ENCODE data around the gene BPGM. TPM values are rescaled to one million over a fixed set of nuclear protein-coding genes. Genes with fewer than 3 reads are reported as not detected.
"Not testable (repeated sequence)": the region's sequence is repeated elsewhere in the genome, so short reads cannot be mapped to it uniquely, and the experiment has no call there.

BPGM gene
- total RNA-seq, 2 experiments from 2014 or later: 23.7 to 24.9 TPM

DNA sequence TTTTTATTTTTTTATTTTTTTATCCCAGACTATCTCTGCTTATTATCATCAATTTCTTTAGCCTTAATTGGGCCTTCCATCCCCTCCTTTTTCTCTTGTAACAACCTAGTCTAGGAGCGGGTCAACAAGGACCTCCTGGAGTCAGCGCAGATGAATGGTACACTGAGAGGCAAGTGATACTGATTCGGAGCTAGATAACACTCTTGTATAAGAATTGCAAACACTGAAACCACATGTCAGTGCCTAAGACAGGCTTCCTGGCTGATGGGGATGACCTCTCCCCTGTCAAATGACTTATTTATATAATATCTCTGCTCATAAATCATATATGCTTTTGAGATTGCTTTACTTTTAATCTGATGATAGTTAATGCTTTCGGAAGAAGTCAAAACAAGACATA is 22.7 kb downstream of the BPGM start:
- ChIA-PET CTCF (interaction anchor here (1.1 to 2.5 kb wide), 4 partner anchors 8 to 45 kb away, joined by 3 to 8 read pairs (median 7); partner anchors contain the start of gene BPGM), POLR2A (no interaction called here)
- peaks cover 25% of the 10 kb centered on the region for H3K36me3 Mint-ChIP-seq
- H3K9me3 Mint-ChIP-seq: peaks cover 13% of the 10 kb centered on the region
- intact Hi-C loops (cut with micrococcal nuclease): loop anchor here (1.0 to 5.0 kb wide), 3 partner anchors 23 to 55 kb away; partner anchors contain the start of gene BPGM
- no peaks in the 10 kb centered on the region for H3K27me3 Mint-ChIP-seq
- H3K4me3 Mint-ChIP-seq: peak overlapping the region; percentile 27
- H3K27ac Mint-ChIP-seq: peak overlapping the region; percentile 74
- DNase-seq: no peak
- H3K4me1 Mint-ChIP-seq (ENCODE audit: low read depth): peaks cover 51% of the 10 kb centered on the region

GRCh38 chr7:134669845-134670373 is 23.3 kb downstream of the BPGM start:
- intact Hi-C loops (cut with micrococcal nuclease): loop anchor here (1.0 to 5.0 kb wide), 3 partner anchors 24 to 56 kb away; partner anchors contain the start of gene BPGM
- H3K9me3 Mint-ChIP-seq: peaks cover 10% of the 10 kb centered on the region
- H3K4me3 Mint-ChIP-seq: peak overlapping the region; percentile 27
- DNase-seq: peak; percentile 87
- H3K27me3 Mint-ChIP-seq: no peaks in the 10 kb centered on the region
- ChIA-PET POLR2A (no interaction called here), CTCF (interaction anchor here (0.6 to 2.5 kb wide), 4 partner anchors 9 to 38 kb away, joined by 3 to 8 read pairs (median 7); partner anchors contain the start of gene BPGM)
- H3K27ac Mint-ChIP-seq: peak overlapping the region; percentile 74
- H3K4me1 Mint-ChIP-seq (ENCODE audit: low read depth): peaks cover 48% of the 10 kb centered on the region
- peaks cover 24% of the 10 kb centered on the region for H3K36me3 Mint-ChIP-seq

DNA sequence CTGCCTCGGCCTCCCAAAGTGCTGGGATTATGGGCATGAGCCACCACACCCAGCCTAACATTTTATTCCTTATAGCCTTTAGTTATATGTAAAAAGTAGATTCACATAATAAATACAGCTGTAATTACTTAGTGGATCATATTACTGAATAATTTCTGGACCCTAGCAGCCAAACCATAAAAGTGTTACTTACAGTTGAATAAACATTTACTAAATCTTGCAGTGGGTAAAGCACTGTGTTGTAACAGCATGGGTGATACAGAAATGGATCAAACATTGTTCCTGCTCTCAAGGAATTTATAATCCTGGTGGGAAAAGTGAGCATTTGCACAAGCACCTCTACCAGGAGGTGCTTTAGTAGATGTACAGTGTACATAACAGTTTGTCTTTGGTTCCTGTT is 25.0 kb downstream of the BPGM start:
- DNase-seq: no peak
- H3K4me1 Mint-ChIP-seq (ENCODE audit: low read depth): peaks cover 45% of the 10 kb centered on the region
- H3K9me3 Mint-ChIP-seq: peaks cover 8% of the 10 kb centered on the region
- no peaks in the 10 kb centered on the region for H3K27me3 Mint-ChIP-seq
- no peak overlapping the region for H3K27ac Mint-ChIP-seq
- POLR2A ChIA-PET: interaction anchor here (1.2 kb wide), 1 partner anchor 26 kb away, joined by 3 read pairs; no protein-coding TSS in a partner anchor
- CTCF ChIA-PET: no interaction called here
- H3K4me3 Mint-ChIP-seq: no peak overlapping the region
- intact Hi-C loops (cut with micrococcal nuclease): no loop called here
- H3K36me3 Mint-ChIP-seq: peaks cover 20% of the 10 kb centered on the region

DNA sequence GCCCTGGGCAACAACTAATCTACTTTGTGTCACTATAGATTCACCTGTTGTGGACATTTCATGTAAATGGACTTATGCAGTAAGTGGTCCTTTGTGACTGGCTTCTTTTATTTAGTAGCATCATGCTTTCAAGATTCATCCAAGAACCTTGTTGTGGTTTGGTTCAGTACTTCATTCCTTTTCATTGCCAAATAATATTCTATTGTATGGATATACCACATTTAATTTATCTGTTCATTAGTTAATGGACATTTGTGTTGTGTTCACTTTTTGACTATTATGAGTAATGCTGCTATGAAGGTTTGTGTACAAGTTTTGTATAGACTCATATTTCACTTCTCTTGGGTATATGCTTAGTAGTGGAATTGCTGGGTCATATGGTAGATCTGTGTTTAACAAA is 27.8 kb downstream of the BPGM start:
- Mint-ChIP-seq H3K4me3 (no peak overlapping the region), H3K36me3 (peaks cover 24% of the 10 kb centered on the region), H3K9me3 (peaks cover 8% of the 10 kb centered on the region), H3K27me3 (no peaks in the 10 kb centered on the region), H3K27ac (no peak overlapping the region), H3K4me1 (ENCODE audit: low read depth) (peaks cover 31% of the 10 kb centered on the region)
- intact Hi-C loops (cut with micrococcal nuclease): no loop called here
- ChIA-PET POLR2A (no interaction called here), CTCF (no interaction called here)
- no peak for DNase-seq

- peaks cover 34% of the 10 kb centered on the region for H3K36me3 Mint-ChIP-seq
- intact Hi-C loops (cut with micrococcal nuclease): no loop called here
- H3K4me3 Mint-ChIP-seq: no peak overlapping the region
- peaks cover 18% of the 10 kb centered on the region for H3K4me1 Mint-ChIP-seq (ENCODE audit: low read depth)
- CTCF ChIA-PET: interaction anchor here (1.1 to 1.8 kb wide), 3 partner anchors 26 to 78 kb away, joined by 4 read pairs; no protein-coding TSS in a partner anchor
- no peak overlapping the region for H3K27ac Mint-ChIP-seq
- no peaks in the 10 kb centered on the region for H3K27me3 Mint-ChIP-seq
- peaks cover 8% of the 10 kb centered on the region for H3K9me3 Mint-ChIP-seq
- DNase-seq: no peak
- POLR2A ChIA-PET: no interaction called here
These were observed 30.1 kb downstream of the BPGM start for GRCh38 chr7:134676743-134677142.

DNA sequence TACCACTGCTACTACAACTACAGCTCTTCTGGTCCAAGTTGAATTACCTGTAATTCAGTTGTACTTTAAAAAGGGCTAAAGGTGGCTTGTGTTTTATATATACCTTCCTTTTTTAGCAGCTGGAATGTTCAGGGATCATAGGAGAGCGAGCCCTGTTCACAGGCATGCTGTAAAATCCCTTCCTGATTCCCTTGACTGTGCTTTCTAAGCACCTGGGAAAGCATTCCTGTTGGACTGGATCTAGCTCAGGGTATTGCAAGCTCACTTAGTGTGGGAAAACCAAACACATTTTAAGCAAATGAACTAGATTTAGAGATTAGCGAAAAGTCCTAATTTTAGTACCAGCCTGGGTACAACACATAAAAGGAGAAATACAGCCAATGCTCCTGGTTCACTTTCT is 31.5 kb downstream of the BPGM start:
- ChIA-PET POLR2A (no interaction called here), CTCF (interaction anchor here (0.8 to 2.2 kb wide), 6 partner anchors 12 to 165 kb away, joined by 3 to 9 read pairs (median 3); no protein-coding TSS in a partner anchor)
- H3K9me3 Mint-ChIP-seq: peaks cover 7% of the 10 kb centered on the region
- H3K4me1 Mint-ChIP-seq (ENCODE audit: low read depth): peaks cover 15% of the 10 kb centered on the region
- DNase-seq: no peak
- no peaks in the 10 kb centered on the region for H3K27me3 Mint-ChIP-seq
- H3K36me3 Mint-ChIP-seq: peaks cover 31% of the 10 kb centered on the region
- no peak overlapping the region for H3K27ac Mint-ChIP-seq
- intact Hi-C loops (cut with micrococcal nuclease): no loop called here
- no peak overlapping the region for H3K4me3 Mint-ChIP-seq

DNA sequence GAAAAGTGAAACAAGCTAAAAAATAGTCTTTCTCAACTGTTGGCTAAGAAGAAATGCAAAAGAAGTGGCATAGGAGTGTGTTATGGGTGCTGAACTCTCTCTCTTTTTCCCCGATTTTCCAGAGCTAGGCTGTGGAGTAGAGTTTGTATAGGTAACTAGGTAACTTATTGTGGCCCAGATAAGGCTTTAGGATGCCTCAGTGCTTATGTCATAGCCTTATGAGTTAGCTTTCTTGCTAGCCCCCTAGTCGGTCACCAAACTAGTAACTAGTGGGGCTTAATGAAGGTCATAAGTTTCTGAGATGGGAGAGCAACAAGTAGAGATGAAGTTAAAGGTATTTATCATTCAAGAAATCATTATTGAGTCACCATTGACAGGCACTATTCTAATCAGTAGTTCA is 32.4 kb downstream of the BPGM start:
- Mint-ChIP-seq H3K4me3 (no peak overlapping the region), H3K9me3 (peaks cover 3% of the 10 kb centered on the region), H3K4me1 (ENCODE audit: low read depth) (peaks cover 15% of the 10 kb centered on the region), H3K27ac (no peak overlapping the region), H3K36me3 (peaks cover 25% of the 10 kb centered on the region), H3K27me3 (no peaks in the 10 kb centered on the region)
- intact Hi-C loops (cut with micrococcal nuclease): no loop called here
- DNase-seq: no peak
- ChIA-PET POLR2A (no interaction called here), CTCF (interaction anchor here (1.1 to 2.2 kb wide), 3 partner anchors 11 to 33 kb away, joined by 3 to 9 read pairs (median 3); no protein-coding TSS in a partner anchor)

GRCh38 chr7:134684165-134684564 is 37.5 kb downstream of the BPGM start:
- ChIA-PET POLR2A (no interaction called here), CTCF (interaction anchor here (0.6 to 1.2 kb wide), 3 partner anchors 28 to 270 kb away, joined by 3 read pairs; no protein-coding TSS in a partner anchor)
- H3K4me3 Mint-ChIP-seq: no peak overlapping the region
- H3K4me1 Mint-ChIP-seq (ENCODE audit: low read depth): peaks cover 2% of the 10 kb centered on the region
- H3K27ac Mint-ChIP-seq: no peak overlapping the region
- DNase-seq: no peak
- H3K36me3 Mint-ChIP-seq: peaks cover 12% of the 10 kb centered on the region
- intact Hi-C loops (cut with micrococcal nuclease): no loop called here
- H3K9me3 Mint-ChIP-seq: no peaks in the 10 kb centered on the region
- no peaks in the 10 kb centered on the region for H3K27me3 Mint-ChIP-seq

GRCh38 chr7:134685250-134685649 is 38.6 kb downstream of the BPGM start:
- Mint-ChIP-seq H3K9me3 (no peaks in the 10 kb centered on the region), H3K4me3 (no peak overlapping the region), H3K4me1 (ENCODE audit: low read depth) (no peaks in the 10 kb centered on the region), H3K27ac (no peak overlapping the region), H3K36me3 (peaks cover 5% of the 10 kb centered on the region), H3K27me3 (no peaks in the 10 kb centered on the region)
- ChIA-PET CTCF (interaction anchor here (0.9 to 2.2 kb wide), 2 partner anchors 52 to 269 kb away, joined by 3 to 7 read pairs; no protein-coding TSS in a partner anchor), POLR2A (no interaction called here)
- intact Hi-C loops (cut with micrococcal nuclease): no loop called here
- DNase-seq: no peak

- CTCF ChIA-PET: interaction anchor here (0.7 to 2.2 kb wide), 9 partner anchors 11 to 268 kb away, joined by 3 to 7 read pairs (median 3); no protein-coding TSS in a partner anchor
- Mint-ChIP-seq H3K4me1 (ENCODE audit: low read depth) (no peaks in the 10 kb centered on the region), H3K9me3 (no peaks in the 10 kb centered on the region), H3K27ac (no peak overlapping the region), H3K4me3 (no peak overlapping the region), H3K27me3 (no peaks in the 10 kb centered on the region), H3K36me3 (no peaks in the 10 kb centered on the region)
- intact Hi-C loops (cut with micrococcal nuclease): no loop called here
- POLR2A ChIA-PET: no interaction called here
- DNase-seq: no peak
These were observed 40.1 kb downstream of the BPGM start for GRCh38 chr7:134686786-134687185.

- DNase-seq; H3K27me3 Mint-ChIP-seq; H3K27ac Mint-ChIP-seq; POLR2A ChIA-PET; H3K4me1 Mint-ChIP-seq (ENCODE audit: low read depth); H3K36me3 Mint-ChIP-seq; H3K4me3 Mint-ChIP-seq; intact Hi-C loops (cut with micrococcal nuclease); H3K9me3 Mint-ChIP-seq: not testable (repeated sequence)
- CTCF ChIA-PET: interaction anchor here (0.8 to 2.5 kb wide), 14 partner anchors 11 to 267 kb away, joined by 3 to 25 read pairs (median 4); no protein-coding TSS in a partner anchor
These were observed 42.9 kb downstream of the BPGM start for GRCh38 chr7:134689550-134689949.

GRCh38 chr7:134690016-134690415 is 43.4 kb downstream of the BPGM start:
- H3K4me3 Mint-ChIP-seq: no peak overlapping the region
- ChIA-PET CTCF (interaction anchor here (0.6 to 2.5 kb wide), 21 partner anchors 12 to 297 kb away, joined by 3 to 25 read pairs (median 4); partner anchors contain the start of gene AGBL3), POLR2A (no interaction called here)
- H3K27ac Mint-ChIP-seq: no peak overlapping the region
- H3K27me3 Mint-ChIP-seq: no peaks in the 10 kb centered on the region
- DNase-seq: no peak
- H3K4me1 Mint-ChIP-seq (ENCODE audit: low read depth): no peaks in the 10 kb centered on the region
- no peaks in the 10 kb centered on the region for H3K9me3 Mint-ChIP-seq
- intact Hi-C loops (cut with micrococcal nuclease): loop anchor here (1.0 kb wide), 2 partner anchors 60 to 264 kb away; no protein-coding TSS in a partner anchor
- no peaks in the 10 kb centered on the region for H3K36me3 Mint-ChIP-seq
